DOHH2 (cell line): ENCODE measurements around the gene STEAP4.

Experiments used
- H3F3A ChIP-seq: fragments of 200-600 bp; sonication (generic), shearing (Covaris generic); 2 replicates; pipeline ENCODE4 v1.6.0; 2016; ENCODE audit warnings: antibody characterized with exemption, mild to moderate bottlenecking; ENCODE audit not compliant: control insufficient read depth, insufficient read depth
- H3K27ac ChIP-seq: fragments of 200-600 bp; sonication (generic); 2 replicates; pipeline ENCODE4 v1.5.1; 2014; ENCODE audit warnings: low read depth, mild to moderate bottlenecking, low read length, moderate library complexity
- H3K27me3 ChIP-seq: fragments of 200-600 bp; sonication (generic); 2 replicates; pipeline ENCODE4 v1.6.1; 2014; ENCODE audit warnings: mild to moderate bottlenecking, low read length, mixed read lengths; ENCODE audit not compliant: control insufficient read depth
- H3K36me3 ChIP-seq: fragments of 200-600 bp; sonication (generic); 2 replicates; pipeline ENCODE4 v1.6.1; 2014; ENCODE audit warnings: mild to moderate bottlenecking, low read length, moderate library complexity, mixed read lengths; ENCODE audit not compliant: control insufficient read depth
- H3K4me1 ChIP-seq: fragments of 200-600 bp; sonication (generic); 2 replicates; pipeline ENCODE4 v1.6.1; 2014; ENCODE audit warnings: mild to moderate bottlenecking, low read length, mixed read lengths; ENCODE audit not compliant: control insufficient read depth
- H3K4me2 ChIP-seq: fragments of 200-600 bp; sonication (generic); 2 replicates; pipeline ENCODE4 v1.6.0; 2014; ENCODE audit warnings: mild to moderate bottlenecking, low read length, moderate library complexity
- H3K4me3 ChIP-seq: fragments of 200-600 bp; sonication (generic); 2 replicates; pipeline ENCODE4 v1.5.1; 2014; ENCODE audit warnings: mild to moderate bottlenecking, low read length, mixed read lengths
- H3K79me2 ChIP-seq: fragments of 200-600 bp; sonication (generic); 2 replicates; pipeline ENCODE4 v1.6.1; 2014; ENCODE audit warnings: mild to moderate bottlenecking, low read length, mixed read lengths; ENCODE audit not compliant: control insufficient read depth
- H3K9me2 ChIP-seq: fragments of 200-600 bp; sonication (generic); replicated peaks from 2 replicates; pipeline ENCODE4 v1.6.1; 2014; ENCODE audit warnings: mild to moderate bottlenecking, low read length, mixed read lengths; ENCODE audit not compliant: control insufficient read depth
- H3K9me3 ChIP-seq: fragments of 200-600 bp; sonication (generic); 2 replicates; pipeline ENCODE4 v1.6.1; 2014; ENCODE audit warnings: antibody characterized with exemption, low read length, mixed read lengths; ENCODE audit not compliant: control insufficient read depth, insufficient read depth
- H4K20me1 ChIP-seq: fragments of 200-600 bp; sonication (generic); 2 replicates; pipeline ENCODE4 v1.6.0; 2014; ENCODE audit warnings: low read depth, mild to moderate bottlenecking, antibody characterized with exemption, low read length, moderate library complexity; ENCODE audit not compliant: control insufficient read depth, insufficient read depth
- CTCF ChIP-seq: fragments of 200-600 bp; sonication (generic); IDR thresholded peaks from one replicate; pipeline ENCODE4 v1.5.1; 2014; ENCODE audit warnings: antibody characterized with exemption, mild to moderate bottlenecking, low read depth, low read length; ENCODE audit not compliant: poor library complexity, severe bottlenecking
- EZH2phosphoT487 ChIP-seq: fragments of 200-600 bp; sonication (generic); IDR thresholded peaks from 2 replicates; pipeline ENCODE4 v1.6.1; 2017; ENCODE audit warnings: borderline replicate concordance, mild to moderate bottlenecking, antibody characterized with exemption, low read length, moderate library complexity, mixed read lengths

Gene STEAP4

GRCh38 chr7:88224601-88225275, 82.0 kb downstream of the STEAP4 start:
- Histone ChIP-seq H3K27me3 (peaks cover 4% of the 10 kb centered on the region; the same call in 1 of the 2 replicates), H3K9me3 (no peaks in the 10 kb centered on the region), H3K4me1 (peaks cover 15% of the 10 kb centered on the region), H3F3A (no peaks in the 10 kb centered on the region), H3K79me2 (peaks cover 5% of the 10 kb centered on the region), H3K9me2 (no peaks in the 10 kb centered on the region), H3K27ac (no peak overlapping the region), H3K36me3 (no peaks in the 10 kb centered on the region), H3K4me3 (no peak overlapping the region), H4K20me1 (no peaks in the 10 kb centered on the region), H3K4me2 (no peak overlapping the region)
- no peak for TF ChIP-seq EZH2phosphoT487
- TF ChIP-seq CTCF: no peak

GRCh38 chr7:88223265-88223664, 83.4 kb downstream of the STEAP4 start:
- Histone ChIP-seq H3K27me3 (no peaks in the 10 kb centered on the region), H3K9me3 (no peaks in the 10 kb centered on the region), H3K4me2 (no peak overlapping the region), H4K20me1 (no peaks in the 10 kb centered on the region), H3K9me2 (no peaks in the 10 kb centered on the region), H3F3A (0 out of 2 replicates have a peak, but pooled peaks cover 4% of the 10 kb centered on the region), H3K4me1 (peaks cover 18% of the 10 kb centered on the region), H3K79me2 (peaks cover 20% of the 10 kb centered on the region), H3K27ac (no peak overlapping the region), H3K36me3 (peaks cover 9% of the 10 kb centered on the region; the same call in 1 of the 2 replicates), H3K4me3 (no peak overlapping the region)
- TF ChIP-seq CTCF (no peak), EZH2phosphoT487 (no peak)
